HepG2 (cell line): ENCODE data around the gene SMIM44. TPM values are rescaled to one million over a fixed set of nuclear protein-coding genes. Genes with fewer than 3 reads are reported as not detected.

ENCODE experiments used
- ARID5B ChIP-seq: IDR thresholded peaks from 2 replicates; pipeline ENCODE4 v1.4.0; 2020; ENCODE audit warnings: mild to moderate bottlenecking, missing genetic modification reagents
- BCL3 ChIP-seq: sonication (generic); formaldehyde crosslinking; IDR thresholded peaks from 2 replicates; pipeline ENCODE4 v1.5.1; 2020; ENCODE audit warnings: mild to moderate bottlenecking, missing genetic modification reagents, moderate library complexity
- ERF ChIP-seq: IDR thresholded peaks from 2 replicates; pipeline ENCODE4 v1.6.1; 2018; ENCODE audit warnings: missing biosample characterization, missing genetic modification reagents
- MAFG ChIP-seq: sonication (generic); formaldehyde crosslinking; IDR thresholded peaks from 2 replicates; pipeline ENCODE4 v1.5.1; 2020; ENCODE audit warnings: mild to moderate bottlenecking, missing genetic modification reagents
- MEF2D ChIP-seq: sonication (generic); formaldehyde crosslinking; IDR thresholded peaks from 2 replicates; pipeline ENCODE4 v1.5.1; 2020; ENCODE audit warnings: mild to moderate bottlenecking, missing genetic modification reagents
- NFAT5 ChIP-seq: sonication (generic); formaldehyde crosslinking; IDR thresholded peaks from 2 replicates; pipeline ENCODE4 v1.4.0; 2020; ENCODE audit warnings: missing genetic modification reagents
- PHF20 ChIP-seq: sonication (generic); formaldehyde crosslinking; IDR thresholded peaks from 2 replicates; pipeline ENCODE4 v1.5.0; 2020; ENCODE audit warnings: mild to moderate bottlenecking, missing genetic modification reagents
- RAD51 ChIP-seq: fragments of 450-650 bp; IDR thresholded peaks from 2 replicates; pipeline ENCODE4 v1.6.1; 2016; ENCODE audit warnings: borderline replicate concordance
- SIN3A ChIP-seq: IDR thresholded peaks from 2 replicates; pipeline ENCODE4 v1.6.1; 2011; ENCODE audit warnings: low read depth, mild to moderate bottlenecking, control low read depth, low read length, borderline replicate concordance
- SUZ12 ChIP-seq: fragments of 150-350 bp; IDR thresholded peaks from 2 replicates; pipeline ENCODE4 v1.6.1; 2014; ENCODE audit warnings: low read depth, low read length
- TFDP1 ChIP-seq: IDR thresholded peaks from 2 replicates; pipeline ENCODE4 v1.6.1; 2016; ENCODE audit warnings: missing compliant biosample characterization, missing genetic modification reagents, borderline replicate concordance
- U2AF2 ChIP-seq: fragments of 200-400 bp; formaldehyde crosslinking; IDR thresholded peaks from 2 replicates; pipeline ENCODE4 v1.6.1; 2017; ENCODE audit warnings: low read depth, mild to moderate bottlenecking, low read length
- ZMYM3 ChIP-seq: sonication (generic); formaldehyde crosslinking; IDR thresholded peaks from 2 replicates; pipeline ENCODE4 v1.5.1; 2020; ENCODE audit warnings: mild to moderate bottlenecking, missing genetic modification reagents
- ZNF235 ChIP-seq: sonication (generic); formaldehyde crosslinking; IDR thresholded peaks from 2 replicates; pipeline ENCODE4 v1.8.1; 2023; ENCODE audit warnings: mild to moderate bottlenecking, missing genetic modification reagents, borderline replicate concordance
- ZNF296 ChIP-seq: sonication (generic); formaldehyde crosslinking; conservative IDR thresholded peaks from 2 replicates; pipeline ENCODE4 v1.5.0; 2020; ENCODE audit warnings: mild to moderate bottlenecking, missing genetic modification reagents
- ZNF446 ChIP-seq: sonication (generic); formaldehyde crosslinking; IDR thresholded peaks from 2 replicates; pipeline ENCODE4 v1.5.0; 2020; ENCODE audit warnings: mild to moderate bottlenecking, missing genetic modification reagents
- ZNF562 ChIP-seq: sonication (generic); formaldehyde crosslinking; IDR thresholded peaks from 2 replicates; pipeline ENCODE4 v1.8.0; 2022; ENCODE audit warnings: missing genetic modification reagents, borderline replicate concordance
- polyA plus RNA-seq, 8 experiments: library from polyadenylated mRNA; depleted of rRNA in 3 of 8; stranded (reverse) in 7 of 8; unstranded in 1 of 8; fragments of >200 nt; fragmentation: Illumina TruSeq in 4 of 8; extraction: Trizol in 4 of 8; gene quantifications; 2 replicates each; pipeline versions ENCODE4 v1.2.1 to v1.2.3, GENCODE V29; 2011 to 2016; ENCODE audit warnings: low read depth in 4 of 8, missing spikeins in 1 of 8, mixed read lengths in 1 of 8; ENCODE audit not compliant: insufficient read depth in 1 of 8
- total RNA-seq, 5 experiments: library from RNA; depleted of rRNA; stranded (reverse); fragments of >200 nt; fragmentation: Illumina TruSeq; extraction: Trizol; gene quantifications; 2 replicates each; pipeline ENCODE4 v1.2.3, GENCODE V29; 2016; ENCODE audit warnings: low read depth in 1 of 5

SMIM44 gene
- total and polyA plus RNA-seq, 2 of the 13 experiments (the other 11 are each of a cell fraction or from before 2014, with no cell fraction given) = not detected

GRCh38 chr19:3481241-3482090 is 1.8 kb downstream of the SMIM44 start (continued):
- TF ChIP-seq NFAT5 (CRISPR knock-in tag) (peak; percentile 86), PHF20 (CRISPR knock-in tag) (no peak), MEF2D (CRISPR knock-in tag) (peak; percentile 58; the same call in 1 of the 2 replicates), MAFG (no peak), ZNF235 (peak; percentile 67; the same call in 1 of the 2 replicates), ZMYM3 (CRISPR knock-in tag) (peak; percentile 33; the same call in 1 of the 2 replicates), BCL3 (CRISPR knock-in tag) (peak; percentile 94), SUZ12 (no peak), ARID5B (peak; percentile 26), RAD51 (no peak), TFDP1 (CRISPR knock-in tag) (peak; percentile 87; the same call in 1 of the 2 replicates), ERF (peak; percentile 83), ZNF562 (CRISPR knock-in tag) (no peak), ZNF446 (CRISPR knock-in tag) (peak; percentile 87; the same call in 1 of the 2 replicates), ZNF296 (CRISPR knock-in tag) (peak; percentile 54; the same call in 1 of the 2 replicates), SIN3A (no peak), U2AF2 (no peak)
